A172 (cell line): Measurements from ENCODE around the gene WDR4. TPM values are rescaled to one million over a fixed set of nuclear protein-coding genes. Genes with fewer than 3 reads are reported as not detected.
"Not testable (repeated sequence)": the region's sequence is repeated elsewhere in the genome, so short reads cannot be mapped to it uniquely, and the experiment has no call there.

Experiments used
- DNase-seq: peaks from one replicate; pipeline ENCODE4 v3.0.0-alpha.2; 2015; ENCODE audit warnings: low spot score
- total RNA-seq: library from RNA; depleted of rRNA; stranded (reverse); fragments of >200 nt; shearing (Covaris generic); gene quantifications from 2 replicates; pipeline ENCODE4 v1.2.3, GENCODE V29; 2014

The WDR4 gene
- total RNA-seq, 1 experiment from 2014 or later = 18.5 TPM

GRCh38 chr21:42839271-42840231 is 39.8 kb downstream of the WDR4 start:
- DNase-seq = no peak

GRCh38 chr21:42838212-42838690 is 41.1 kb downstream of the WDR4 start:
- DNase-seq = not testable (repeated sequence)

GRCh38 chr21:42837421-42838211 is 41.7 kb downstream of the WDR4 start:
- no peak for DNase-seq

GRCh38 chr21:42836767-42837301 is 42.5 kb downstream of the WDR4 start:
- no peak for DNase-seq

- DNase-seq = no peak
These were observed 43.0 kb downstream of the WDR4 start for GRCh38 chr21:42836402-42836666.

- DNase-seq = no peak
These were observed 43.5 kb downstream of the WDR4 start for GRCh38 chr21:42835611-42836401.

GRCh38 chr21:42835211-42835610 is 44.1 kb downstream of the WDR4 start:
- DNase-seq = no peak

GRCh38 chr21:42834726-42835191 is 44.6 kb downstream of the WDR4 start:
- no peak for DNase-seq

GRCh38 chr21:42833859-42834725 is 45.2 kb downstream of the WDR4 start:
- no peak for DNase-seq

- no peak for DNase-seq
These were observed 45.9 kb downstream of the WDR4 start for GRCh38 chr21:42833439-42833815.

GRCh38 chr21:42832321-42832630 is 47.1 kb downstream of the WDR4 start:
- not testable (repeated sequence) for DNase-seq

- DNase-seq = no peak
These were observed 48.6 kb downstream of the WDR4 start for GRCh38 chr21:42830456-42831455.

- no peak for DNase-seq
These were observed 49.4 kb downstream of the WDR4 start for GRCh38 chr21:42829954-42830353.

- DNase-seq = no peak
These were observed 49.9 kb downstream of the WDR4 start for GRCh38 chr21:42829417-42829816.

- no peak for DNase-seq
These were observed 51.8 kb downstream of the WDR4 start for GRCh38 chr21:42827588-42827987.

GRCh38 chr21:42820616-42821465 is 58.5 kb downstream of the WDR4 start:
- no peak for DNase-seq

- DNase-seq = no peak
These were observed 59.3 kb downstream of the WDR4 start for GRCh38 chr21:42819861-42820615.

GRCh38 chr21:42818328-42818749 is 61.0 kb downstream of the WDR4 start:
- peak; percentile 37 for DNase-seq
